Measurements from ENCODE around the gene RFTN1.

Gene RFTN1

DNA sequence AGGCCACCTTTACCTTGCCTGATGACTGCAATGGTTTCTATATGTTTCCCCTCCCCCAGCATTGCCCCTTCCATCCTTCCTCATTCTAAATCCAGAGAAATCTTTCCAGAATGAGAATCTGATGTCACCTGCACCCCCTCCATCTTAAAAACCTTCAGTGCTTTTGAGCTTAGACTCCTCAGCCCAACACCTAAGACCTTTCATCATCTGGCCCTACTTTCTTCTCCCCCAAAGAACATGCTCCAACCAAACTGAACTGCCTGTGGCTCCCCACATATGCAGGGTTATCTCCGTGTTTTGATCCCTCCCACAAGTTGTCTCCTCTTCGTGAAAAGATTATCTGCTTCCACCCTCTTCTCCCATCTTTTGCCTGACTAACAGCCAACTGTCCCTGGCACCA, 27.3 kb downstream of the RFTN1 start:
- DNase-seq (ENCODE audit: low read depth), result no peak

DNA sequence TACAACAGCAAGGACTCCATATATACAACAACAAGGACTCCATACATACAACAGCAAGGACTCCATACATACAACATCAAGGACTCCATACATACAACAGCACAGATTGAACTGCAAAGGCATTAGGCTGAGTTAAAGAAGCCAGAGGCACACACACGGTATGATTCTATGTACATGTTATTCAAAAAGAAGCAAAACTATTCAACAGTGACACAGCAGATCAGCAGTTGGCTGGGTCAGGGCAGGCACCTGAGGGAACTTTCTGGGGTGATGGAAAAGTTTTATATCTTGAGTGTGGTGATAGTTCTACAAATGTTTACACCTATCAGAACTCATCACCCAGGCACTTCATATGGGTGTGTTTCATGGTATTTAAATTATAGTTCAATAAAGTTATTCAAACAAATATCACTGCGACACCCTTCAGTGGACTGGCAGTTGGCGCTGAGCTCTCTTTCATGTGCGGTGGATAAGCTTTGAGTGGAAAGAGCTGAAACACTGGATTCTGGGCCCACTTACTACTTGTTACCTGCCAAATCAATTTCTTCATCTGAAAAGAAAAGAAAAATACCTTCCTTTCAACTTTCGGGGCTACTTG, 28.0 kb downstream of the RFTN1 start:
- DNase-seq (ENCODE audit: low read depth), result no peak

DNA sequence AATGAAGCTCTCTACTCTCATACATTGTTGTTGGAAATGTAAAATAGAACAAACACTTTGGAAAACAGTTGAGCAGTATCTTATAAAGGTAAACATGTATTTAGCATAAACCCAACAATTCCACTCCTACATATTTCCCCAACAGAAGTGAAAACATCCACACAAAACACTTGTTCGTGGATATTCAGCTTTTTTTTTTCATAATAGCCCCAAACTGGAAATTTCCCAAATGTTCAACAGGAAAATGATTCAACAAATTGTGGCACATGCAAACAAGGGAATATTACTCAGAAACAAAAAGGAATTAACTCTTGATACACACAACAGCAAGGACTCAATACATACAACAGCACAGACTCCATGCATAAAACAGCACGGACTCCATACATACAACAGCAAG, 28.5 kb downstream of the RFTN1 start:
- no peak for DNase-seq (ENCODE audit: low read depth)

GRCh38 chr3:16484216-16484615, 29.3 kb downstream of the RFTN1 start:
- peak; percentile 98 for DNase-seq (ENCODE audit: low read depth)

- no peak for DNase-seq (ENCODE audit: low read depth)
Observed at GRCh38 chr3:16482770-16483531, 30.5 kb downstream of the RFTN1 start.

DNA sequence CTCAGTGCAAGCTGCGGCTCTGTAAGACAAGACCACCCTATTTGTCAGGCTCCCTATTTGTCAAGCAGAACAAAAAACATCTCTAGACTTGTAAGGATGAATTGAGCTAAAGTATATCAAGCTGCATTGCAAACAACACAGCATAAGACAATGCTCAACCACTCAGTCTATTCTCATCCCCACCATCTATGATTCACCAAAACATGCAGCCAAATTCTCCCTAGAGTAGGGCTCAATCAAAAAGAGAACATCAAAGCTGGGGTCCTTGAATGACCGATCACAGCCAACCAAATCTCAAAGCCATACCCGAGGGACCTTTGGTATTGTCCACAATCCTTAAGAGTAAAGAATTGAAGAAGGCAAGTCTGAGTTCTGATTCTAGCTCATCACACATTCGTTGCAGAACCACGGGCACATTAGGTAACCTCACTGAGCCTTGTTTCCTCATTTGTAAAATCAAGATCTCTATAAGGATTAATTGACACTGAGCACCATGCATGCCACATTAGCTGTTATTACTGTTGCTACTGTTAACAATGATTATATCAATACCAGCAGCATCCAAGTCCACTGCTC, 31.2 kb downstream of the RFTN1 start:
- DNase-seq (ENCODE audit: low read depth), result no peak

GRCh38 chr3:16481546-16481897, 32.0 kb downstream of the RFTN1 start:
- DNase-seq (ENCODE audit: low read depth), result no peak

GRCh38 chr3:16480861-16481545, 32.5 kb downstream of the RFTN1 start:
- DNase-seq (ENCODE audit: low read depth), result no peak

- DNase-seq (ENCODE audit: low read depth), result peak; percentile 42
Observed at GRCh38 chr3:16478516-16478915, 35.0 kb downstream of the RFTN1 start.

GRCh38 chr3:16477521-16477920, 36.0 kb downstream of the RFTN1 start:
- DNase-seq (ENCODE audit: low read depth), result no peak

GRCh38 chr3:16477056-16477455, 36.4 kb downstream of the RFTN1 start:
- DNase-seq (ENCODE audit: low read depth), result no peak

DNA sequence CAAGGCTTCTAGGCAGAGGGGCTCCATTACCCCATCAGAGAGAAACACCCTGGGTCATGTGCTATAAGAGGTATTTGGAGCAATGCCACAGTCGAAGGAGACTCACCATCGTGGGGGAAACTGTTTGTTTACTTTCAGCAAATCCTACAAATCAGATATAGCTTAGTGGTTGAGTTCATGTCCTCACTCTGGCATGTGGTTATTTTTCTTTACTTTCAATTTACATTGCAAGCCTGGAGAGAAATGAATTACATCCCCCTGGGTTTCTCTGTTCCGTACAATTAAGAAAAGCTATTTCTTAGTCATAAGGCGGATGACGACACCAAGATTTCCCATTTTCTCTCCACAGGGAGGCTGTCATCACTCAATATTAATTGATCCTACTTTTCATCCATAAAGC, 36.9 kb downstream of the RFTN1 start:
- DNase-seq (ENCODE audit: low read depth), result peak; percentile 61

DNA sequence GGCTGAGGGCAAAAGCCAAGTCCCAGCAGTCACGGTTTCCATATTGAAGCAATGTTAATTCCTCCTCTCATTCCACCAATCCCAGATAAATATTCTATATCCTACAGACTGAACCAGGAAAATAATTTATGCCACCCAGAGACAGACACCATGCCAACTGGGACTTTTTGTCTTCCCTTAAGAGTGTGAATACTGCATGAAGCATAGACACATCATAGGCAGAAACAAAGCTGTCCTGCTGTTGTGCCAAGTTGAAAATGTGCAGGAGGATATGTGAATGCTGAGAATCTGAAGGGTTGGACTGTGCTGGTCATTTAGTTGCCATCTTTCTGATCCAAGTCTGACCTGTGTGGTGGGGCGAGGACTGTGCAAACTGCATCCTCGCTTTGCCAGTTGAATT, 37.7 kb downstream of the RFTN1 start:
- DNase-seq (ENCODE audit: low read depth), result no peak

DNA sequence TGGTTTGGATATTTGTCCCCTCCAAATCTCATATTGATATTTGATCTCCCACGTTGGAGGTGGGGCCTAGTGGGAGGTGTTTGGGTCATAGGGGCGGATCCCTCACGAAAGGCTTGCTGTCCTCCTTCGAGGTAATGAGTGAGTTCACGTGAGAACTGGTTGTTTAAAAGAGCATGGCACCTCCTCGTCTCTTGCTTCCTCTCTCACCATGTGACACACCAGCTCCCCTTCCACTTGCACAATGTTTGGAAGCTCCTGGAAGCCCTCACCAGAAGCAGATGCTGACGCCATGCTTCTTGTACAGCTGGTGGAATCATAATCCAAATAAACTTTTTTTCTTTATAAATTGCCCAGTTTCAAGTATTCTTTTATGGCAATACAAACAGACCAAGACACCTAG, 38.6 kb downstream of the RFTN1 start:
- DNase-seq (ENCODE audit: low read depth), result no peak

DNA sequence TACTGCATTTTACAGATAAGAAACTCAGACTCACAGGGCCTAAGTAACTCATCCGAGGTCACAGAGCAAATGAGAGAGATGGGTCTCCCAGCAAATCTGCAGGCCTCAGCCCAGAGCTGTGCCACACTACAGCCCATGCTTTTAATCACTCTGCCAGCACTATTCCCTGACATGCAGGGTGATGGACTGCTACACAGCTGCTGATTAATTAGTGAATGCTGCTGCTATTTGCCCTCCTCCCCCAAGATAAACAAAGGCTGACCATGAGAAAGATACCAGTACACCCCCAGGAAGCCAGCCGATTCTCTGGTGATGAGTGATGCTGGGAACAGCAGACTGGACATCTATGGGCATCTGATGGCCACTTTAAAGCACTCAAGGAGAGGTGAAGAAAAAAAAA, 39.3 kb downstream of the RFTN1 start:
- DNase-seq (ENCODE audit: low read depth), result no peak

- no peak for DNase-seq (ENCODE audit: low read depth)
Observed at GRCh38 chr3:16472593-16472992, 40.9 kb downstream of the RFTN1 start.

DNA sequence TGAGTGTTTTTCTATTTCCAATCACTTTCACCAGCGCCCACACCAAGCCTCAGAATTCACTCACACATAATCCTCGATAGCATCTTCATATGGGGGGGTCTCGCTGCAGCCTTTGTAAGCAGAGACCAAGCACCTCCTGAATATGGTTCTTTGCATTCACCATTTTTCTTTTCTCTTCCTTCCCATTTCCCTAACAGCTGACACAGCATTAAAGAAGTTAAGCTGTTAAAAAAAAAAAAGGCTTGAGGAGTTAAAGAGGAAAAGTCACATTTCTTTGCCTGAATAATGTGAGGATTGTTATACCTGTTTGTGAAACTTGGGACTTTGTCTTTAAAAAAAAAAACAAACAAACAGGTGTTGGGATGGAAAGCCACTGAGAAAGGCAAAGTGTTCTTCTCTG, 41.6 kb downstream of the RFTN1 start:
- DNase-seq (ENCODE audit: low read depth), result no peak

- DNase-seq (ENCODE audit: low read depth), result no peak
Observed at GRCh38 chr3:16470590-16470989, 42.9 kb downstream of the RFTN1 start.

GRCh38 chr3:16468336-16469098, 45.0 kb downstream of the RFTN1 start:
- no peak for DNase-seq (ENCODE audit: low read depth)

DNA sequence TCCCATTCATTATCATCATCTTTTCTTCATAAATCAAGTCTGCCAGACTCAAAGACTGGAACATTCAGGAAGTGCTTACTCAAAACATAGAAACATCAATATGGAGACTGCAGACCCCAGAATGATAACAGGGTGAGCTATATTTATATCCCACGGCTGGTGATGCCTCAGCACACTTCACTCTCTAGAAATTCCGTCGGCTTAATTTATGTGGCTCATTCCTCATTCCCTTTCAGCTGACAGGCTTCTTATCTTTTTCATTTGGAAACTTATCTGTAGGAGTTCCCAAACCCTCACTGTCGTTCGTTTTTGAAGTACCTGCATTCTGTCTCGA, 45.5 kb downstream of the RFTN1 start:
- no peak for DNase-seq (ENCODE audit: low read depth)

DNA sequence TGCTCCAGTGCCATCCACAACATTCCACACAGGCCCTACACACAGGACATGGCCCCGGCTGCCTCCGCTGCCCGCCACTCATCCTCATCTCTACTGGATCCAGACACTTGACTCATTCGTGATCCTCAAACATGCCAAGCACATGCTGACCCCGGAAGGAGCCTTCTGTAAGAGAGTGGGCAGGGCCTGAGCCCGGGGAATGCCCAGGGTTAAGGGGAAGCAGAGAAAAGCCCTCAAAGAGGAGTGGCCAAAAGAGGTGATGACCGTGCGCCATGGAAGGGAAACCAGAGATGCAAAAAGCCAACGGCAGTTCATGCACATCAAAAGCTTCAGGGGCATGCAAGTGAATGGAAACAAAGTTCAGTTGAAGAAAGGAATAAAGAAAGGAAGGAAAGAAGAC, 46.1 kb downstream of the RFTN1 start:
- no peak for DNase-seq (ENCODE audit: low read depth)

GRCh38 chr3:16466822-16467221, 46.7 kb downstream of the RFTN1 start:
- DNase-seq (ENCODE audit: low read depth), result no peak

All from GM04503 (cell line).